Uterus (tissue), 2 donors: ENCODE data around the gene FILIP1.

Source experiments
- POLR2A ChIP-seq, 2 donors: fragments of 450-650 bp; IDR thresholded peaks; one replicate each; pipeline ENCODE4 v1.6.1; 2016; ENCODE audit warnings: antibody characterized with exemption in 2 of 2, mild to moderate bottlenecking in 1 of 2, moderate library complexity in 1 of 2
- TF ChIP-seq, protein P1 (sequence below), 4 experiments: fragments of 200-600 bp in 2 of 4; fragments of 450-650 bp in 2 of 4; sonication (generic) in 2 of 4; IDR thresholded peaks; one replicate each; pipeline ENCODE4 v1.5.1; 2016 to 2019; ENCODE audit warnings: antibody characterized with exemption in 4 of 4, mild to moderate bottlenecking in 2 of 4, moderate library complexity in 1 of 4

DNA sequence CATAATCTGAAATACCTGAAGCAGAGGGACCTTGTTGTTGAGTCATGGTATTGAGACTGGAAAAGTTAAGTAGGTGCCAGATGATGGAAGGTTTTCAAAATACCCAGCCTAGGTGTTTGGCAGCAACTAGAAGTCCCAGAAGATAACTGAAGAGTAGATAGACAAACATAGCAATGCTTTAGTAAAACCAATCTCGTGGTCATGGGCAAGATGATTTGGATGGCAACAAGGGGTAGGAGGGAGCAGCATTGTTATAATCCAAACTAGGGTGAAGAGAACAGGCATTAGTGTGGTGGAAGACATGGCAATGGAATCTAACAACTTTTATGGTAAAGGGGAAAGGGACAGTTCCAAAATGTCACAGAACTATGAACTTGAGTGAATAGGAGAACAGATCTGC is 2.3 kb downstream of the FILIP1 start:
- TF ChIP-seq, protein P1, sequence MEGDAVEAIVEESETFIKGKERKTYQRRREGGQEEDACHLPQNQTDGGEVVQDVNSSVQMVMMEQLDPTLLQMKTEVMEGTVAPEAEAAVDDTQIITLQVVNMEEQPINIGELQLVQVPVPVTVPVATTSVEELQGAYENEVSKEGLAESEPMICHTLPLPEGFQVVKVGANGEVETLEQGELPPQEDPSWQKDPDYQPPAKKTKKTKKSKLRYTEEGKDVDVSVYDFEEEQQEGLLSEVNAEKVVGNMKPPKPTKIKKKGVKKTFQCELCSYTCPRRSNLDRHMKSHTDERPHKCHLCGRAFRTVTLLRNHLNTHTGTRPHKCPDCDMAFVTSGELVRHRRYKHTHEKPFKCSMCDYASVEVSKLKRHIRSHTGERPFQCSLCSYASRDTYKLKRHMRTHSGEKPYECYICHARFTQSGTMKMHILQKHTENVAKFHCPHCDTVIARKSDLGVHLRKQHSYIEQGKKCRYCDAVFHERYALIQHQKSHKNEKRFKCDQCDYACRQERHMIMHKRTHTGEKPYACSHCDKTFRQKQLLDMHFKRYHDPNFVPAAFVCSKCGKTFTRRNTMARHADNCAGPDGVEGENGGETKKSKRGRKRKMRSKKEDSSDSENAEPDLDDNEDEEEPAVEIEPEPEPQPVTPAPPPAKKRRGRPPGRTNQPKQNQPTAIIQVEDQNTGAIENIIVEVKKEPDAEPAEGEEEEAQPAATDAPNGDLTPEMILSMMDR (IDR thresholded peaks at IDR 0.05), result no peak
- no peak for TF ChIP-seq POLR2A (IDR thresholded peaks at IDR 0.05)
